ENCODE measurements around the gene KCNQ1. TPM values are rescaled to one million over a fixed set of nuclear protein-coding genes. Genes with fewer than 3 reads are reported as not detected.

KCNQ1 gene
- total RNA-seq, 1 donor from 2014 or later: 4.8 TPM

GRCh38 chr11:2599561-2600189, 154.9 kb downstream of the KCNQ1 start:
- no peak overlapping the region for H3K27ac Mint-ChIP-seq
- H3K4me1 Mint-ChIP-seq (ENCODE audit: unreplicated experiment): peaks cover 5% of the 10 kb centered on the region
- H3K27me3 Mint-ChIP-seq: peaks cover 15% of the 10 kb centered on the region
- no peak overlapping the region for H3K4me3 Mint-ChIP-seq
- no peak for TF ChIP-seq CTCF (conservative IDR thresholded peaks at IDR 0.05)
- peaks cover 4% of the 10 kb centered on the region for H3K9me3 Mint-ChIP-seq
- H3K36me3 Mint-ChIP-seq: peaks cover 4% of the 10 kb centered on the region
- DNase-seq (ENCODE audit: extremely low spot score, unreplicated experiment): no peak

GRCh38 chr11:2609345-2609744, 164.5 kb downstream of the KCNQ1 start:
- DNase-seq (ENCODE audit: extremely low spot score, unreplicated experiment): no peak
- H3K9me3 Mint-ChIP-seq: peaks cover under 1% of the 10 kb centered on the region
- no peaks in the 10 kb centered on the region for H3K4me1 Mint-ChIP-seq (ENCODE audit: unreplicated experiment)
- H3K36me3 Mint-ChIP-seq: peaks cover 3% of the 10 kb centered on the region
- no peak for TF ChIP-seq CTCF (conservative IDR thresholded peaks at IDR 0.05)
- H3K27me3 Mint-ChIP-seq: peaks cover 19% of the 10 kb centered on the region
- H3K27ac Mint-ChIP-seq: no peak overlapping the region
- no peak overlapping the region for H3K4me3 Mint-ChIP-seq

- Mint-ChIP-seq H3K27me3 (peaks cover 14% of the 10 kb centered on the region), H3K9me3 (peaks cover 4% of the 10 kb centered on the region), H3K4me3 (no peak overlapping the region), H3K27ac (no peak overlapping the region), H3K36me3 (peaks cover 3% of the 10 kb centered on the region), H3K4me1 (ENCODE audit: unreplicated experiment) (no peaks in the 10 kb centered on the region)
- TF ChIP-seq CTCF (conservative IDR thresholded peaks at IDR 0.05): no peak
- no peak for DNase-seq (ENCODE audit: extremely low spot score, unreplicated experiment)
Observed at GRCh38 chr11:2612884-2613571, 168.2 kb downstream of the KCNQ1 start.

GRCh38 chr11:2621894-2622293, 177.1 kb downstream of the KCNQ1 start:
- DNase-seq (ENCODE audit: extremely low spot score, unreplicated experiment): no peak
- no peak overlapping the region for H3K27ac Mint-ChIP-seq
- peaks cover 11% of the 10 kb centered on the region for H3K9me3 Mint-ChIP-seq
- H3K27me3 Mint-ChIP-seq: no peaks in the 10 kb centered on the region
- H3K4me1 Mint-ChIP-seq (ENCODE audit: unreplicated experiment): no peaks in the 10 kb centered on the region
- no peak overlapping the region for H3K4me3 Mint-ChIP-seq
- no peak for TF ChIP-seq CTCF (conservative IDR thresholded peaks at IDR 0.05)
- no peaks in the 10 kb centered on the region for H3K36me3 Mint-ChIP-seq

GRCh38 chr11:2625183-2625582, 180.4 kb downstream of the KCNQ1 start:
- H3K36me3 Mint-ChIP-seq: peaks cover 3% of the 10 kb centered on the region
- H3K27ac Mint-ChIP-seq: no peak overlapping the region
- no peaks in the 10 kb centered on the region for H3K4me1 Mint-ChIP-seq (ENCODE audit: unreplicated experiment)
- TF ChIP-seq CTCF (conservative IDR thresholded peaks at IDR 0.05): no peak
- H3K4me3 Mint-ChIP-seq: no peak overlapping the region
- no peaks in the 10 kb centered on the region for H3K27me3 Mint-ChIP-seq
- H3K9me3 Mint-ChIP-seq: peaks cover 14% of the 10 kb centered on the region
- no peak for DNase-seq (ENCODE audit: extremely low spot score, unreplicated experiment)

Data from type B pancreatic cell (in vitro differentiated cells).